IMR-90 (cell line): ENCODE measurements around the gene ZNF670. TPM values are rescaled to one million over a fixed set of nuclear protein-coding genes. Genes with fewer than 3 reads are reported as not detected.

Experiments
- ATAC-seq: fragments of 200-7000 bp; cut with Tn5 transposase; 2 replicates; pipeline ENCODE4 v1.9.1; 2020; ENCODE audit warnings: low read depth, mild to moderate bottlenecking, moderate library complexity
- Bru-seq: library from RNA; stranded (reverse); fragments of 400-500 nt; gene quantifications from one replicate; lab custom pipeline; 2021; lab: Mats Ljungman, UMichigan
- BruChase-seq, 2 experiments: library from RNA; stranded (reverse); fragments of 400-500 nt; gene quantifications; one replicate each; lab custom pipeline; 2021; lab: Mats Ljungman, UMichigan
- BruUV-seq: library from RNA; stranded (reverse); fragments of 400-500 nt; replicated peaks from 2 replicates; lab custom pipeline; 2021; lab: Mats Ljungman, UMichigan
- CTCF ChIA-PET: fragments of 300-600 bp; formaldehyde crosslinking; extraction: SDS; loops from one replicate; lab custom pipeline; 2021; ENCODE audit warnings: antibody characterized with exemption; lab: Yijun Ruan, JAX
- POLR2A ChIA-PET: fragments of 300-600 bp; sonication (Branson Sonifier 250); formaldehyde crosslinking; loops from one replicate; lab custom pipeline; 2022; ENCODE audit warnings: antibody characterized with exemption; ENCODE audit not compliant: unreplicated experiment; lab: Charles Lee
- DNase-seq: peaks from one replicate; pipeline ENCODE4 v3.0.0; 2013
- H2AFZ ChIP-seq: replicated peaks from 2 replicates; pipeline ENCODE3; 2013; ENCODE audit warnings: low read length, mild to moderate bottlenecking; ENCODE audit not compliant: poor library complexity
- H2AK5ac ChIP-seq: 2 replicates; pipeline ENCODE4 v1.6.1; 2013; ENCODE audit warnings: low read depth, low read length, inconsistent platforms
- H2AK9ac ChIP-seq: replicated peaks from 2 replicates; pipeline ENCODE3; 2013; ENCODE audit warnings: mild to moderate bottlenecking, low read depth, low read length, moderate library complexity; ENCODE audit not compliant: poor library complexity
- H2BK120ac ChIP-seq: 2 replicates; pipeline ENCODE4 v1.6.1; 2013; ENCODE audit warnings: low read depth, low read length, inconsistent platforms
- H2BK15ac ChIP-seq: 3 replicates; pipeline ENCODE4 v1.6.1; 2013; ENCODE audit warnings: low read depth, low read length, inconsistent platforms
- H2BK20ac ChIP-seq: 2 replicates; pipeline ENCODE4 v1.6.1; 2013; ENCODE audit warnings: low read depth, mild to moderate bottlenecking, inconsistent platforms, low read length, moderate library complexity
- H2BK5ac ChIP-seq: 2 replicates; pipeline ENCODE4 v1.6.1; 2013; ENCODE audit warnings: mild to moderate bottlenecking, low read depth, low read length, inconsistent platforms; ENCODE audit not compliant: poor library complexity, severe bottlenecking
- H3K14ac ChIP-seq: replicated peaks from 2 replicates; pipeline ENCODE4 v1.6.1; 2013; ENCODE audit warnings: low read depth, low read length, inconsistent platforms
- H3K18ac ChIP-seq: 2 replicates; pipeline ENCODE4 v1.6.1; 2013; ENCODE audit warnings: low read depth, low read length, control low read depth
- H3K23ac ChIP-seq: 2 replicates; pipeline ENCODE4 v1.6.1; 2013; ENCODE audit warnings: low read depth, low read length, inconsistent platforms
- H3K27ac ChIP-seq: 2 replicates; pipeline ENCODE4 v1.5.1; 2013; ENCODE audit warnings: mild to moderate bottlenecking, control low read depth, low read length; ENCODE audit not compliant: insufficient read depth
- H3K27me3 ChIP-seq: 2 replicates; pipeline ENCODE4 v1.6.1; 2013; ENCODE audit warnings: low read length; ENCODE audit not compliant: control insufficient read depth, insufficient read depth
- H3K36me3 ChIP-seq: 2 replicates; pipeline ENCODE4 v1.6.1; 2013; ENCODE audit warnings: low read length, mixed read lengths; ENCODE audit not compliant: control insufficient read depth, insufficient read depth
- H3K4ac ChIP-seq: 2 replicates; pipeline ENCODE4 v1.6.1; 2013; ENCODE audit warnings: low read depth, low read length, inconsistent platforms
- H3K4me1 ChIP-seq: 2 replicates; pipeline ENCODE4 v1.6.1; 2013; ENCODE audit warnings: low read length, mixed read lengths; ENCODE audit not compliant: control insufficient read depth, insufficient read depth
- H3K4me2 ChIP-seq: 2 replicates; pipeline ENCODE4 v1.6.1; 2013; ENCODE audit warnings: low read depth, mild to moderate bottlenecking, control low read depth, low read length, moderate library complexity
- H3K4me3 ChIP-seq: 2 replicates; pipeline ENCODE4 v1.5.1; 2013; ENCODE audit warnings: low read depth, mild to moderate bottlenecking, control low read depth, low read length, moderate library complexity; ENCODE audit not compliant: insufficient read depth
- H3K56ac ChIP-seq: 2 replicates; pipeline ENCODE4 v1.6.1; 2013; ENCODE audit warnings: low read length, inconsistent platforms; ENCODE audit not compliant: insufficient read depth; ENCODE audit errors: extremely low read depth
- H3K79me1 ChIP-seq, 2 experiments: 2 replicates each; pipeline ENCODE4 v1.6.1; 2013; ENCODE audit warnings: low read length in 2 of 2, inconsistent platforms in 1 of 2, low read depth in 1 of 2
- H3K9ac ChIP-seq: 2 replicates; pipeline ENCODE4 v1.6.1; 2013; ENCODE audit warnings: low read depth, low read length, control low read depth
- H3K9me1 ChIP-seq: 2 replicates; pipeline ENCODE4 v1.6.1; 2013; ENCODE audit warnings: low read length, inconsistent platforms; ENCODE audit not compliant: insufficient read depth
- H3K9me3 ChIP-seq: 2 replicates; pipeline ENCODE4 v1.6.1; 2013; ENCODE audit warnings: low read length; ENCODE audit not compliant: control insufficient read depth, insufficient read depth
- H4K20me1 ChIP-seq: 2 replicates; pipeline ENCODE4 v1.6.1; 2013; ENCODE audit warnings: low read length, inconsistent platforms; ENCODE audit not compliant: insufficient read depth
- H4K5ac ChIP-seq: 2 replicates; pipeline ENCODE4 v1.6.1; 2013; ENCODE audit warnings: mild to moderate bottlenecking, low read depth, low read length, control low read depth
- H4K8ac ChIP-seq, 2 experiments: 2 replicates each; pipeline ENCODE4 v1.6.1; 2013; ENCODE audit warnings: low read depth in 2 of 2, low read length in 2 of 2, control low read depth in 1 of 2, inconsistent platforms in 1 of 2
- H4K91ac ChIP-seq: 2 replicates; pipeline ENCODE4 v1.6.1; 2013; ENCODE audit warnings: low read depth, low read length, inconsistent platforms; ENCODE audit not compliant: insufficient read depth
- CEBPB ChIP-seq: IDR thresholded peaks from 2 replicates; pipeline ENCODE4 v1.6.1; 2012; ENCODE audit warnings: low read depth, low read length, improper control_type of control experiment
- CHD1 ChIP-seq: IDR thresholded peaks from 2 replicates; pipeline ENCODE4 v1.6.1; 2012; ENCODE audit warnings: low read depth, low read length, improper control_type of control experiment
- ELK1 ChIP-seq: fragments of 150-350 bp; IDR thresholded peaks from 2 replicates; pipeline ENCODE4 v1.6.1; 2016; ENCODE audit warnings: low read depth, mild to moderate bottlenecking, low read length, moderate library complexity, borderline replicate concordance
- FOS ChIP-seq: fragments of 150-350 bp; IDR thresholded peaks from 2 replicates; pipeline ENCODE4 v1.6.1; 2016; ENCODE audit warnings: low read depth, low read length
- MAZ ChIP-seq: IDR thresholded peaks from 2 replicates; pipeline ENCODE4 v1.6.1; 2012; ENCODE audit warnings: low read depth, mild to moderate bottlenecking, low read length, improper control_type of control experiment, moderate library complexity, borderline replicate concordance
- MXI1 ChIP-seq: IDR thresholded peaks from 2 replicates; pipeline ENCODE4 v1.6.1; 2012; ENCODE audit warnings: low read depth, mild to moderate bottlenecking, low read length, moderate library complexity, borderline replicate concordance
- NFE2L2 ChIP-seq: fragments of 150-350 bp; IDR thresholded peaks from 2 replicates; pipeline ENCODE4 v1.6.1; 2016; ENCODE audit warnings: low read depth, mild to moderate bottlenecking, low read length
- POLR2A ChIP-seq: IDR thresholded peaks from 2 replicates; pipeline ENCODE4 v1.6.1; 2012; ENCODE audit warnings: mild to moderate bottlenecking, low read depth, low read length
- RAD21 ChIP-seq: IDR thresholded peaks from 2 replicates; pipeline ENCODE4 v1.6.1; 2012; ENCODE audit warnings: low read length, improper control_type of control experiment
- RFX5 ChIP-seq: IDR thresholded peaks from 2 replicates; pipeline ENCODE4 v1.8.0; 2012; ENCODE audit warnings: low read depth, mild to moderate bottlenecking, low read length, moderate library complexity
- WGBS, 2 experiments: methylation state at CpG; one replicate each; pipeline versions ENCODE4 v1.1.5 to v1.1.7; 2013; ENCODE audit warnings: missing lambda C conversion rate in 2 of 2; ENCODE audit not compliant: insufficient read length in 1 of 2; ENCODE audit errors: extremely low coverage in 2 of 2; 5-methylcytosine and 5-hydroxymethylcytosine counted together
- dilution Hi-C: fragments of 300-500 bp; cut with HindIII; formaldehyde crosslinking; loops from one replicate; pipeline ENCODE4 v1.14.3; 2018; ENCODE audit warnings: low sequenced_read_pairs; ENCODE audit not compliant: unreplicated experiment
- in situ Hi-C: fragments of 300-500 bp; cut with MboI; formaldehyde crosslinking; loops from 3 replicates; pipeline ENCODE4 v1.14.3; 2019; ENCODE audit warnings: low sequenced_read_pairs, inconsistent platforms, mixed read lengths
- intact Hi-C: fragments of 100-400 bp; cut with micrococcal nuclease; formaldehyde crosslinking; loops from 2 replicates; pipeline ENCODE4 v1.10.0; 2022
- long read RNA-seq: library from polyadenylated mRNA; unstranded; transcript quantifications from one replicate; pipeline ENCODE4 v2.0.0, GENCODE V29; 2021; ENCODE audit not compliant: unreplicated experiment
- polyA plus RNA-seq, 3 experiments: library from polyadenylated mRNA; depleted of rRNA; stranded (reverse); fragments of >200 nt; gene quantifications; 2 replicates each; pipeline ENCODE4 v1.2.3, GENCODE V29; 2012; ENCODE audit warnings: low replicate concordance in 1 of 3
- total RNA-seq: library from RNA; depleted of rRNA; stranded (reverse); fragments of >200 nt; gene quantifications from 2 replicates; pipeline ENCODE4 v1.2.3, GENCODE V29; 2012; rRNA removed
- TF ChIP-seq, protein P1 (sequence below): conservative IDR thresholded peaks from 2 replicates; pipeline ENCODE4 v1.5.1; 2012; ENCODE audit warnings: mild to moderate bottlenecking, low read depth, low read length, improper control_type of control experiment

Gene ZNF670
- total RNA-seq (4.5 and 5.6 TPM in 2 replicates), polyA plus RNA-seq (2012; rRNA removed) (1.2 and 1.8 TPM in 2 replicates), Bru-seq, nascent RNA (percentile 65 among the genes with signal in this experiment), BruChase-seq, experiment 1, labeled RNA remaining after a 6-hour chase (percentile 62 among the genes with signal in this experiment), BruChase-seq, experiment 2, labeled RNA remaining after a 2-hour chase (percentile 59 among the genes with signal in this experiment)
- 0.19 and 0.33 TPM in 2 replicates for polyA plus RNA-seq (2012; cell fraction: cytosol; rRNA removed)
- polyA plus RNA-seq (2012; cell fraction: nucleus; rRNA removed; ENCODE audit: low replicate concordance) = 0.10 and 1.0 TPM in 2 replicates
- long read RNA-seq, partial matches to known transcripts = 0 of 6 reads
- long read RNA-seq, other reads (novel, unspliced or antisense) = 2 of 6 reads

DNA sequence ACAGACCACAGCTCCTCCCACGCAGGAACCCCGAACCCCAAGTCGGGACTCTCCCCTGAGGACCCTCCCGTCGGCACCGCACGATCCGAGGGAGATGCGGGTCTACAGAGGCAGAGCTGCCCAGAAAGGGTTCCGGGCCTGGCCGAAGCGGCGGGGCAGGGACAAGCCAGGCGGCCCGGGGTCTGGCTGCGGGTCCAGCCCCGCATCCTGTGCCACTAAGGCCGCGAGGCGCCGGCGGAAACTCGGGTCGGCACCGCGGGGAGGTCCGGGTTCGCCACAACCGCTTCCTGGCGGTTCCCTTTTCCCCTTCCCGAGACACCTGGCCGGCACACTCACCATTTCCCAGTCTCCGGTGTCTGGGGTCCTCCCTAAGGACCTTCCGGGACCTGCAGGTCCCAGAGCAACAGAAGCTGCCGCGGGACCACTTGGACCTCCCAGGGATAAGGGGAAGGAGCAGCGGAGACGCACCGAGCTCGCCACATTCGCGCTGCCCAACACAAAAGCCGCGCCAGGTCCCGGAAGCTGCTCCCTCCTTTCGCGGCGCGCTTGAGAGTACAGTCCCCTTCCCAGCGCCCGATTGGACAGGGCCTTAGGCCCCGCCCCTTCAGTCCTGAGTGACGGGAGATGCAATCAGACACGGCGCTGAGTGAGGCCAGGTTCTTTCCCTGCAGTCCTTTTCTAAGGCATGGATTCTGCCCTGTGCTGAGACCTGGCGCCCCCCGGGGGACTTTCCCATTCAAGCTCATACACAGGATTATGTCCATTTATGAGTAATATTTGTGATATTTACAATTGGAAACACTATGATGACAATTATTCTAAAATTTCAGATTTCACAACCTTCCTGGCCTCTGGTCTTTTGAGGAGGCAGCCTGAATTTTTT, at the start of gene ZNF670:
Gene ZNF670 (minus strand): TSS at position 554 of the 883 bp plus-strand sequence. CDS start 215 bp downstream, at position 339.
- BruUV-seq = no TSS peak
- Histone ChIP-seq H2AFZ (peak within 1 kb of the TSS; percentile 98), H2BK5ac (peak within 1 kb of the TSS; percentile 63), H2AK9ac (peak within 1 kb of the TSS; percentile 92), H3K4me3 (peak within 1 kb of the TSS; percentile 91), H3K9me3 (no peaks in the 10 kb centered on the region), H4K91ac (no peak within 1 kb of the TSS; the same call in 1 of the 2 replicates), H3K36me3 (no peaks in the 10 kb centered on the region; the same call in 1 of the 2 replicates), H3K4ac (peak within 1 kb of the TSS; percentile 57; the same call in 1 of the 2 replicates), H2BK20ac (no peak within 1 kb of the TSS), H3K23ac (peak within 1 kb of the TSS; percentile 89), H2BK15ac (no peak within 1 kb of the TSS), H3K9ac (peak within 1 kb of the TSS; percentile 86), H4K20me1 (no peaks in the 10 kb centered on the region), H3K4me2 (peak within 1 kb of the TSS; percentile 99), H3K79me1 (peaks cover 25 to 27% of the 10 kb centered on the region in 2 experiments; a peak in 3 of 4 replicates), H3K14ac (0 out of 2 replicates have a peak within 1 kb of the TSS, but pooled peaks have one; percentile 48), H3K27ac (peak within 1 kb of the TSS; percentile 70), H3K27me3 (no peaks in the 10 kb centered on the region), H3K4me1 (peaks cover 4% of the 10 kb centered on the region; the same call in 1 of the 2 replicates), H3K9me1 (no peaks in the 10 kb centered on the region), H4K8ac (peak within 1 kb of the TSS in 1 of 2 experiments; percentile 48; a peak in 1 of 4 replicates), H2AK5ac (no peak within 1 kb of the TSS), H3K18ac (peak within 1 kb of the TSS; percentile 3; the same call in 1 of the 2 replicates), H2BK120ac (peak within 1 kb of the TSS; percentile 51; the same call in 1 of the 2 replicates), H4K5ac (0 out of 2 replicates have a peak within 1 kb of the TSS, but pooled peaks have one; percentile 16), H3K56ac (peak within 1 kb of the TSS; percentile 47; the same call in 1 of the 2 replicates)
- peak; percentile 100 for ATAC-seq
- WGBS, 2 experiments = 0% methylated on average over 10 of the region's 57 CpGs; no CpG with 5 or more reads in 1 of the 2 experiments
- DNase-seq = peak; percentile 94
- POLR2A ChIA-PET = no interaction called here
- no peak for TF ChIP-seq RAD21
- TF ChIP-seq CEBPB = peak; percentile 64; the same call in 1 of the 2 replicates
- TF ChIP-seq ELK1 = no peak
- no peak for TF ChIP-seq CHD1
- no peak for TF ChIP-seq RFX5
- TF ChIP-seq, protein P1, sequence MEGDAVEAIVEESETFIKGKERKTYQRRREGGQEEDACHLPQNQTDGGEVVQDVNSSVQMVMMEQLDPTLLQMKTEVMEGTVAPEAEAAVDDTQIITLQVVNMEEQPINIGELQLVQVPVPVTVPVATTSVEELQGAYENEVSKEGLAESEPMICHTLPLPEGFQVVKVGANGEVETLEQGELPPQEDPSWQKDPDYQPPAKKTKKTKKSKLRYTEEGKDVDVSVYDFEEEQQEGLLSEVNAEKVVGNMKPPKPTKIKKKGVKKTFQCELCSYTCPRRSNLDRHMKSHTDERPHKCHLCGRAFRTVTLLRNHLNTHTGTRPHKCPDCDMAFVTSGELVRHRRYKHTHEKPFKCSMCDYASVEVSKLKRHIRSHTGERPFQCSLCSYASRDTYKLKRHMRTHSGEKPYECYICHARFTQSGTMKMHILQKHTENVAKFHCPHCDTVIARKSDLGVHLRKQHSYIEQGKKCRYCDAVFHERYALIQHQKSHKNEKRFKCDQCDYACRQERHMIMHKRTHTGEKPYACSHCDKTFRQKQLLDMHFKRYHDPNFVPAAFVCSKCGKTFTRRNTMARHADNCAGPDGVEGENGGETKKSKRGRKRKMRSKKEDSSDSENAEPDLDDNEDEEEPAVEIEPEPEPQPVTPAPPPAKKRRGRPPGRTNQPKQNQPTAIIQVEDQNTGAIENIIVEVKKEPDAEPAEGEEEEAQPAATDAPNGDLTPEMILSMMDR = no peak; the same call in 1 of the 2 replicates
- peak; percentile 20; the same call in 1 of the 2 replicates for TF ChIP-seq MXI1
- peak; percentile 47; the same call in 1 of the 2 replicates for TF ChIP-seq MAZ
- TF ChIP-seq NFE2L2 = no peak
- no peak for TF ChIP-seq FOS
- TF ChIP-seq POLR2A = peak; percentile 81
- intact Hi-C loops (no loop called here), dilution Hi-C loops (no loop called here), in situ Hi-C loops (no loop called here)
- CTCF ChIA-PET = interaction anchor here (0.7 kb wide), 2 partner anchors 102 to 1653 kb away, joined by 3 to 6 read pairs; no protein-coding TSS in a partner anchor
